T-cell (primary cell): ENCODE measurements around the gene ABHD3. TPM values are rescaled to one million over a fixed set of nuclear protein-coding genes. Genes with fewer than 3 reads are reported as not detected.
"Not testable (repeated sequence)": the region's sequence is repeated elsewhere in the genome, so short reads cannot be mapped to it uniquely, and the experiment has no call there.

Experiments
- ATAC-seq, 4 experiments: fragments of 200-7000 bp in 3 of 4; fragments of 150-1000 bp in 1 of 4; cut with Tn5 transposase; replicated peaks in 1 of 4; 1 replicate in 3 of 4; 2 replicates in 1 of 4; pipeline ENCODE4 v1.10.0; 2021; ENCODE audit warnings: moderate library complexity in 3 of 4, mild to moderate bottlenecking in 2 of 4, moderate number of reproducible peaks in 1 of 4
- CTCF ChIA-PET, 2 donors: fragments of 300-600 bp; sonication (Branson Sonifier 250); formaldehyde crosslinking; loops; one replicate each; lab custom pipeline; 2022; ENCODE audit warnings: antibody characterized with exemption in 2 of 2; lab: Charles Lee
- POLR2A ChIA-PET, 2 donors: fragments of 300-600 bp; sonication (Branson Sonifier 250); formaldehyde crosslinking; loops; one replicate each; lab custom pipeline; 2022; ENCODE audit warnings: antibody characterized with exemption in 2 of 2; lab: Charles Lee
- DNase-seq, 35 experiments: peaks; one replicate each; pipeline versions ENCODE4 v3.0.0 to v3.0.0-alpha.2; 2013 to 2023
- H3K27ac ChIP-seq: one replicate; pipeline ENCODE4 v1.5.1; 2013; ENCODE audit warnings: low read length
- H3K27me3 ChIP-seq, 2 experiments: replicated peaks in 1 of 2; 1 replicate in 1 of 2; 2 replicates in 1 of 2; pipeline versions ENCODE4 v1.6.1 to v1.7.0; 2013; ENCODE audit warnings: low read length in 1 of 2, mixed read lengths in 1 of 2; ENCODE audit not compliant: control insufficient read depth in 2 of 2, insufficient read depth in 2 of 2; ENCODE audit errors: extremely low read depth in 1 of 2
- H3K36me3 ChIP-seq, 2 donors: 1 replicate in 1 of 2; 2 replicates in 1 of 2; pipeline versions ENCODE4 v1.6.1 to v1.7.0; 2013; ENCODE audit warnings: low read length in 1 of 2; ENCODE audit not compliant: control insufficient read depth in 2 of 2, insufficient read depth in 1 of 2; ENCODE audit errors: extremely low read depth in 1 of 2
- H3K4me1 ChIP-seq, 2 experiments: 1 replicate in 1 of 2; 2 replicates in 1 of 2; pipeline versions ENCODE4 v1.6.1 to v1.7.0; 2013; ENCODE audit warnings: low read length in 2 of 2, mixed read lengths in 1 of 2; ENCODE audit not compliant: insufficient read depth in 2 of 2, control insufficient read depth in 1 of 2; ENCODE audit errors: extremely low read depth in 1 of 2
- H3K4me3 ChIP-seq, 2 donors: 1 replicate in 1 of 2; 2 replicates in 1 of 2; pipeline versions ENCODE4 v1.5.1 to v1.7.0; 2013; ENCODE audit warnings: mild to moderate bottlenecking in 2 of 2, low read length in 1 of 2, moderate library complexity in 1 of 2; ENCODE audit not compliant: control insufficient read depth in 1 of 2; ENCODE audit errors: extremely low read depth in 1 of 2
- H3K9me3 ChIP-seq: 2 replicates; pipeline ENCODE4 v1.7.0; 2013
- H3K27ac Mint-ChIP-seq, 2 donors: one replicate each; pipeline ENCODE4 v1.8.0; 2020 to 2021; ENCODE audit warnings: mild to moderate bottlenecking in 2 of 2, mixed read lengths in 2 of 2
- H3K27me3 Mint-ChIP-seq, 2 donors: one replicate each; pipeline ENCODE4 v1.8.0; 2021 to 2022; ENCODE audit warnings: mixed read lengths in 2 of 2
- H3K36me3 Mint-ChIP-seq: one replicate; pipeline ENCODE4 v1.8.0; 2021; ENCODE audit warnings: mixed read lengths
- H3K4me1 Mint-ChIP-seq, 3 donors: one replicate each; pipeline ENCODE4 v1.8.0; 2020 to 2022; ENCODE audit warnings: mixed read lengths in 3 of 3, mild to moderate bottlenecking in 1 of 3
- H3K4me3 Mint-ChIP-seq, 3 donors: one replicate each; pipeline ENCODE4 v1.8.0; 2020 to 2022; ENCODE audit warnings: mild to moderate bottlenecking in 3 of 3, mixed read lengths in 3 of 3, moderate library complexity in 3 of 3
- H3K9me3 Mint-ChIP-seq, 3 donors: one replicate each; pipeline ENCODE4 v1.8.0; 2020 to 2022; ENCODE audit warnings: mixed read lengths in 3 of 3
- WGBS: methylation state at CpG from one replicate; pipeline ENCODE4 v1.1.5; 2013; ENCODE audit warnings: missing lambda C conversion rate; ENCODE audit not compliant: insufficient coverage; 5-methylcytosine and 5-hydroxymethylcytosine counted together
- total RNA-seq, 35 experiments: library from RNA in 6 of 35; stranded (reverse) in 6 of 35; fragments of 120-200 nt in 1 of 35; gene quantifications; one replicate each; pipeline versions ENCODE4 v1.2.1 to v1.2.4 and lab custom pipeline; 2013 to 2026

ABHD3 gene
- total RNA-seq, 5 donors from 2014 or later (not counting 1 experiment from before 2014, with no cell fraction given): 33.1 to 42.4 (median 42.1) TPM

GRCh38 chr18:21650311-21650710 lies 54.3 kb downstream of the ABHD3 start:
- no peak for DNase-seq
- POLR2A ChIA-PET: no interaction called here
- ATAC-seq: no peak
- Mint-ChIP-seq H3K4me3 (no peak overlapping the region), H3K4me1 (no peaks in the 10 kb centered on the region), H3K27me3 (no peaks in the 10 kb centered on the region), H3K9me3 (no peaks in the 10 kb centered on the region), H3K27ac (peak overlapping the region in 1 of 2 donors; percentile 39), H3K36me3 (peaks cover 25% of the 10 kb centered on the region)
- Histone ChIP-seq H3K9me3 (no peaks in the 10 kb centered on the region), H3K4me3 (no peak overlapping the region), H3K36me3 (peaks cover 3 to 13% of the 10 kb centered on the region in 2 donors), H3K27me3 (no peaks in the 10 kb centered on the region), H3K27ac (no peak overlapping the region), H3K4me1 (no peaks in the 10 kb centered on the region)
- no CpG with 5 or more reads among the region's 1 CpG for WGBS
- CTCF ChIA-PET: no interaction called here

GRCh38 chr18:21640375-21640774 lies 64.2 kb downstream of the ABHD3 start:
- not testable (repeated sequence) for DNase-seq, ATAC-seq, H3K4me3 Mint-ChIP-seq, H3K36me3 Mint-ChIP-seq, H3K4me1 ChIP-seq, H3K9me3 ChIP-seq, H3K27ac Mint-ChIP-seq, H3K9me3 Mint-ChIP-seq, H3K4me3 ChIP-seq, H3K27me3 Mint-ChIP-seq, H3K36me3 ChIP-seq, H3K4me1 Mint-ChIP-seq, H3K27ac ChIP-seq, H3K27me3 ChIP-seq
- WGBS: no CpG with 5 or more reads among the region's 5 CpGs
- ChIA-PET CTCF (interaction anchor here in 1 of 2 donors (0.6 kb wide), 1 partner anchor 35 kb away, joined by 7 read pairs; no protein-coding TSS in a partner anchor), POLR2A (interaction anchor here (0.6 to 0.7 kb wide), 5 partner anchors 30 to 198 kb away, joined by 3 to 14 read pairs (median 5); no protein-coding TSS in a partner anchor)

- DNase-seq (no peak), ATAC-seq (no peak)
- H3K27me3 Mint-ChIP-seq: no peaks in the 10 kb centered on the region
- CTCF ChIA-PET: no interaction called here
- Histone ChIP-seq H3K4me3 (no peak overlapping the region), H3K9me3 (no peaks in the 10 kb centered on the region), H3K4me1 (no peaks in the 10 kb centered on the region), H3K27ac (no peak overlapping the region), H3K36me3 (peaks cover 0 to 4% of the 10 kb centered on the region in 2 donors), H3K27me3 (no peaks in the 10 kb centered on the region)
- no CpG with 5 or more reads among the region's 3 CpGs for WGBS
- peak overlapping the region in 1 of 2 donors; percentile 48 for H3K27ac Mint-ChIP-seq
- H3K4me3 Mint-ChIP-seq: no peak overlapping the region
- no peaks in the 10 kb centered on the region for H3K9me3 Mint-ChIP-seq
- H3K4me1 Mint-ChIP-seq: peaks cover 0 to 2% (median 1%) of the 10 kb centered on the region in 3 donors
- POLR2A ChIA-PET: no interaction called here
- peaks cover 2% of the 10 kb centered on the region for H3K36me3 Mint-ChIP-seq
Observed at GRCh38 chr18:21638822-21639221, 65.8 kb downstream of the ABHD3 start.

- H3K27ac Mint-ChIP-seq: no peak overlapping the region
- H3K27ac ChIP-seq: no peak overlapping the region
- no peaks in the 10 kb centered on the region for H3K4me1 ChIP-seq
- H3K36me3 ChIP-seq: peaks cover 0 to 4% of the 10 kb centered on the region in 2 donors
- no peaks in the 10 kb centered on the region for H3K27me3 Mint-ChIP-seq
- 99% methylated on average over 11 of the region's 13 CpGs for WGBS
- no peaks in the 10 kb centered on the region for H3K9me3 Mint-ChIP-seq
- ChIA-PET POLR2A (no interaction called here), CTCF (interaction anchor here in 1 of 2 donors (0.6 kb wide), 1 partner anchor 1824 kb away, joined by 6 read pairs; no protein-coding TSS in a partner anchor)
- DNase-seq (no peak), ATAC-seq (no peak)
- no peak overlapping the region for H3K4me3 Mint-ChIP-seq
- H3K27me3 ChIP-seq: no peaks in the 10 kb centered on the region
- peaks cover 0 to 2% (median 1%) of the 10 kb centered on the region in 3 donors for H3K4me1 Mint-ChIP-seq
- H3K9me3 ChIP-seq: no peaks in the 10 kb centered on the region
- peaks cover 3% of the 10 kb centered on the region for H3K36me3 Mint-ChIP-seq
- H3K4me3 ChIP-seq: no peak overlapping the region
Observed at GRCh38 chr18:21636769-21637168, 67.8 kb downstream of the ABHD3 start.

- H3K27me3 Mint-ChIP-seq: no peaks in the 10 kb centered on the region
- peak overlapping the region in 1 of 2 donors; percentile 23 for H3K27ac Mint-ChIP-seq
- no peak overlapping the region for H3K4me3 Mint-ChIP-seq
- Histone ChIP-seq H3K4me3 (no peak overlapping the region), H3K9me3 (no peaks in the 10 kb centered on the region), H3K27me3 (no peaks in the 10 kb centered on the region), H3K27ac (no peak overlapping the region), H3K4me1 (no peaks in the 10 kb centered on the region), H3K36me3 (peaks cover 0 to 19% of the 10 kb centered on the region in 2 donors)
- peaks cover 12% of the 10 kb centered on the region for H3K36me3 Mint-ChIP-seq
- ATAC-seq: no peak
- ChIA-PET CTCF (no interaction called here), POLR2A (interaction anchor here in 1 of 2 donors (0.7 kb wide), 1 partner anchor 12 kb away, joined by 5 read pairs; no protein-coding TSS in a partner anchor)
- WGBS: 100% methylated on average over 1 of the region's 4 CpGs
- H3K4me1 Mint-ChIP-seq: peaks cover 0 to 2% (median 1%) of the 10 kb centered on the region in 3 donors
- no peaks in the 10 kb centered on the region for H3K9me3 Mint-ChIP-seq
- DNase-seq: no peak
Observed at GRCh38 chr18:21634588-21635199, 69.9 kb downstream of the ABHD3 start.

- Histone ChIP-seq H3K9me3 (no peaks in the 10 kb centered on the region), H3K4me3 (no peak overlapping the region), H3K4me1 (peaks cover 3 to 6% of the 10 kb centered on the region in 2 experiments), H3K27me3 (no peaks in the 10 kb centered on the region), H3K36me3 (peaks cover 0 to 36% of the 10 kb centered on the region in 2 donors), H3K27ac (no peak overlapping the region)
- DNase-seq (no peak), ATAC-seq (no peak)
- Mint-ChIP-seq H3K27me3 (no peaks in the 10 kb centered on the region), H3K36me3 (peaks cover 24% of the 10 kb centered on the region), H3K9me3 (no peaks in the 10 kb centered on the region), H3K4me3 (no peak overlapping the region), H3K4me1 (peaks cover 18 to 20% (median 18%) of the 10 kb centered on the region in 3 donors), H3K27ac (no peak overlapping the region)
- WGBS: no CpG with 5 or more reads among the region's 1 CpG
- ChIA-PET POLR2A (interaction anchor here (0.5 to 0.8 kb wide), 2 partner anchors 20 to 32 kb away, joined by 4 to 13 read pairs; partner anchors contain the start of genes ESCO1 (in 1 of the 2) and SNRPD1 (in 1 of the 2)), CTCF (interaction anchor here in 1 of 2 donors (0.7 kb wide), 4 partner anchors 26 to 828 kb away, joined by 3 to 4 read pairs (median 3); no protein-coding TSS in a partner anchor)
Observed at GRCh38 chr18:21632393-21632792, 72.2 kb downstream of the ABHD3 start.
